ENCODE data around the gene POU2AF3.
"Not testable (repeated sequence)": the region's sequence is repeated elsewhere in the genome, so short reads cannot be mapped to it uniquely, and the experiment has no call there.

POU2AF3 gene

GRCh38 chr11:111307472-111308108 lies 9.2 kb downstream of the POU2AF3 start:
- no peak overlapping the region for H3K9ac ChIP-seq (ENCODE audit: low read depth in 1 of 2, low read length in 2 of 2)
- H3K36me3 ChIP-seq (ENCODE audit: control insufficient read depth in 1 of 2, insufficient read depth in 2 of 2, low read length in 2 of 2) = no peaks in the 10 kb centered on the region
- H3K9me3 ChIP-seq (ENCODE audit: control insufficient read depth in 1 of 2, low read length in 2 of 2) = no peaks in the 10 kb centered on the region
- no peak overlapping the region for H3K4me3 ChIP-seq (ENCODE audit: low read depth in 1 of 2, low read length in 2 of 2)
- no peak overlapping the region for H3K27ac ChIP-seq (ENCODE audit: low read depth, low read length)
- H3K27me3 ChIP-seq (ENCODE audit: control insufficient read depth in 1 of 2, insufficient read depth in 2 of 2, low read length in 2 of 2) = no peaks in the 10 kb centered on the region
- H3K4me1 ChIP-seq (ENCODE audit: control insufficient read depth in 1 of 2, insufficient read depth in 2 of 2, low read length in 2 of 2) = peaks cover 25 to 42% of the 10 kb centered on the region in 2 donors

- Histone ChIP-seq H3K4me1 (ENCODE audit: control insufficient read depth in 1 of 2, insufficient read depth in 2 of 2, low read length in 2 of 2) (peaks cover 20 to 37% of the 10 kb centered on the region in 2 donors), H3K9me3 (ENCODE audit: control insufficient read depth in 1 of 2, low read length in 2 of 2) (no peaks in the 10 kb centered on the region)
Observed at GRCh38 chr11:111308140-111308539, 9.8 kb downstream of the POU2AF3 start.

GRCh38 chr11:111309215-111309915 lies 11.0 kb downstream of the POU2AF3 start:
- H3K27ac ChIP-seq (ENCODE audit: low read depth, low read length) = no peak overlapping the region
- no peaks in the 10 kb centered on the region for H3K9me3 ChIP-seq (ENCODE audit: control insufficient read depth in 1 of 2, low read length in 2 of 2)
- no peaks in the 10 kb centered on the region for H3K36me3 ChIP-seq (ENCODE audit: control insufficient read depth in 1 of 2, insufficient read depth in 2 of 2, low read length in 2 of 2)
- no peaks in the 10 kb centered on the region for H3K27me3 ChIP-seq (ENCODE audit: control insufficient read depth in 1 of 2, insufficient read depth in 2 of 2, low read length in 2 of 2)
- H3K9ac ChIP-seq (ENCODE audit: low read depth in 1 of 2, low read length in 2 of 2) = no peak overlapping the region
- peaks cover 16 to 33% of the 10 kb centered on the region in 2 donors for H3K4me1 ChIP-seq (ENCODE audit: control insufficient read depth in 1 of 2, insufficient read depth in 2 of 2, low read length in 2 of 2)
- no peak overlapping the region for H3K4me3 ChIP-seq (ENCODE audit: low read depth in 1 of 2, low read length in 2 of 2)

More at GRCh38 chr11:111308140-111308539, 9.8 kb downstream of the POU2AF3 start:
- Histone ChIP-seq H3K4me3 (ENCODE audit: low read depth in 1 of 2, low read length in 2 of 2) (no peak overlapping the region), H3K27ac (ENCODE audit: low read depth, low read length) (no peak overlapping the region), H3K27me3 (ENCODE audit: control insufficient read depth in 1 of 2, insufficient read depth in 2 of 2, low read length in 2 of 2) (no peaks in the 10 kb centered on the region), H3K9ac (ENCODE audit: low read depth in 1 of 2, low read length in 2 of 2) (no peak overlapping the region), H3K36me3 (ENCODE audit: control insufficient read depth in 1 of 2, insufficient read depth in 2 of 2, low read length in 2 of 2) (no peaks in the 10 kb centered on the region)

GRCh38 chr11:111310088-111310487 lies 11.7 kb downstream of the POU2AF3 start:
- no peak overlapping the region for H3K4me3 ChIP-seq (ENCODE audit: low read depth in 1 of 2, low read length in 2 of 2)

GRCh38 chr11:111310723-111311122 lies 12.4 kb downstream of the POU2AF3 start:
- H3K4me3 ChIP-seq (ENCODE audit: low read depth in 1 of 2, low read length in 2 of 2) = no peak overlapping the region
- no peak overlapping the region for H3K9ac ChIP-seq (ENCODE audit: low read depth in 1 of 2, low read length in 2 of 2)
- peaks cover 16 to 33% of the 10 kb centered on the region in 2 donors for H3K4me1 ChIP-seq (ENCODE audit: control insufficient read depth in 1 of 2, insufficient read depth in 2 of 2, low read length in 2 of 2)
- H3K9me3 ChIP-seq (ENCODE audit: control insufficient read depth in 1 of 2, low read length in 2 of 2) = no peaks in the 10 kb centered on the region
- H3K27me3 ChIP-seq (ENCODE audit: control insufficient read depth in 1 of 2, insufficient read depth in 2 of 2, low read length in 2 of 2) = no peaks in the 10 kb centered on the region
- no peaks in the 10 kb centered on the region for H3K36me3 ChIP-seq (ENCODE audit: control insufficient read depth in 1 of 2, insufficient read depth in 2 of 2, low read length in 2 of 2)
- no peak overlapping the region for H3K27ac ChIP-seq (ENCODE audit: low read depth, low read length)

More at GRCh38 chr11:111310088-111310487, 11.7 kb downstream of the POU2AF3 start:
- H3K9me3 ChIP-seq (ENCODE audit: control insufficient read depth in 1 of 2, low read length in 2 of 2) = no peaks in the 10 kb centered on the region
- no peak overlapping the region for H3K27ac ChIP-seq (ENCODE audit: low read depth, low read length)
- H3K9ac ChIP-seq (ENCODE audit: low read depth in 1 of 2, low read length in 2 of 2) = no peak overlapping the region
- H3K4me1 ChIP-seq (ENCODE audit: control insufficient read depth in 1 of 2, insufficient read depth in 2 of 2, low read length in 2 of 2) = peaks cover 16 to 33% of the 10 kb centered on the region in 2 donors
- no peaks in the 10 kb centered on the region for H3K36me3 ChIP-seq (ENCODE audit: control insufficient read depth in 1 of 2, insufficient read depth in 2 of 2, low read length in 2 of 2)
- H3K27me3 ChIP-seq (ENCODE audit: control insufficient read depth in 1 of 2, insufficient read depth in 2 of 2, low read length in 2 of 2) = no peaks in the 10 kb centered on the region

GRCh38 chr11:111312076-111312475 lies 13.7 kb downstream of the POU2AF3 start:
- H3K4me1 ChIP-seq (ENCODE audit: control insufficient read depth in 1 of 2, insufficient read depth in 2 of 2, low read length in 2 of 2) = peaks cover 16 to 33% of the 10 kb centered on the region in 2 donors
- H3K9me3 ChIP-seq (ENCODE audit: control insufficient read depth in 1 of 2, low read length in 2 of 2) = no peaks in the 10 kb centered on the region
- no peak overlapping the region for H3K4me3 ChIP-seq (ENCODE audit: low read depth in 1 of 2, low read length in 2 of 2)
- no peak overlapping the region for H3K9ac ChIP-seq (ENCODE audit: low read depth in 1 of 2, low read length in 2 of 2)
- H3K27ac ChIP-seq (ENCODE audit: low read depth, low read length) = no peak overlapping the region
- no peaks in the 10 kb centered on the region for H3K36me3 ChIP-seq (ENCODE audit: control insufficient read depth in 1 of 2, insufficient read depth in 2 of 2, low read length in 2 of 2)
- no peaks in the 10 kb centered on the region for H3K27me3 ChIP-seq (ENCODE audit: control insufficient read depth in 1 of 2, insufficient read depth in 2 of 2, low read length in 2 of 2)

- Histone ChIP-seq H3K36me3 (ENCODE audit: control insufficient read depth in 1 of 2, insufficient read depth in 2 of 2, low read length in 2 of 2) (no peaks in the 10 kb centered on the region), H3K4me3 (ENCODE audit: low read depth in 1 of 2, low read length in 2 of 2) (no peak overlapping the region), H3K27ac (ENCODE audit: low read depth, low read length) (no peak overlapping the region), H3K27me3 (ENCODE audit: control insufficient read depth in 1 of 2, insufficient read depth in 2 of 2, low read length in 2 of 2) (no peaks in the 10 kb centered on the region), H3K4me1 (ENCODE audit: control insufficient read depth in 1 of 2, insufficient read depth in 2 of 2, low read length in 2 of 2) (peaks cover 4 to 11% of the 10 kb centered on the region in 2 donors), H3K9me3 (ENCODE audit: control insufficient read depth in 1 of 2, low read length in 2 of 2) (no peaks in the 10 kb centered on the region), H3K9ac (ENCODE audit: low read depth in 1 of 2, low read length in 2 of 2) (no peak overlapping the region)
Observed at GRCh38 chr11:111319296-111319695, 20.9 kb downstream of the POU2AF3 start.

GRCh38 chr11:111320199-111320598 lies 21.9 kb downstream of the POU2AF3 start:
- H3K27ac ChIP-seq (ENCODE audit: low read depth, low read length); H3K4me3 ChIP-seq (ENCODE audit: low read depth in 1 of 2, low read length in 2 of 2); H3K27me3 ChIP-seq (ENCODE audit: control insufficient read depth in 1 of 2, insufficient read depth in 2 of 2, low read length in 2 of 2); H3K36me3 ChIP-seq (ENCODE audit: control insufficient read depth in 1 of 2, insufficient read depth in 2 of 2, low read length in 2 of 2); H3K9me3 ChIP-seq (ENCODE audit: control insufficient read depth in 1 of 2, low read length in 2 of 2); H3K9ac ChIP-seq (ENCODE audit: low read depth in 1 of 2, low read length in 2 of 2): not testable (repeated sequence)
- H3K4me1 ChIP-seq (ENCODE audit: control insufficient read depth in 1 of 2, insufficient read depth in 2 of 2, low read length in 2 of 2) = peaks cover 4 to 11% of the 10 kb centered on the region in 2 donors

GRCh38 chr11:111320728-111321568 lies 22.6 kb downstream of the POU2AF3 start:
- Histone ChIP-seq H3K9me3 (ENCODE audit: control insufficient read depth in 1 of 2, low read length in 2 of 2) (no peaks in the 10 kb centered on the region), H3K36me3 (ENCODE audit: control insufficient read depth in 1 of 2, insufficient read depth in 2 of 2, low read length in 2 of 2) (no peaks in the 10 kb centered on the region), H3K4me3 (ENCODE audit: low read depth in 1 of 2, low read length in 2 of 2) (no peak overlapping the region), H3K9ac (ENCODE audit: low read depth in 1 of 2, low read length in 2 of 2) (no peak overlapping the region), H3K4me1 (ENCODE audit: control insufficient read depth in 1 of 2, insufficient read depth in 2 of 2, low read length in 2 of 2) (peaks cover 4 to 11% of the 10 kb centered on the region in 2 donors), H3K27ac (ENCODE audit: low read depth, low read length) (no peak overlapping the region), H3K27me3 (ENCODE audit: control insufficient read depth in 1 of 2, insufficient read depth in 2 of 2, low read length in 2 of 2) (no peaks in the 10 kb centered on the region)

- no peak overlapping the region for H3K4me3 ChIP-seq (ENCODE audit: low read depth in 1 of 2, low read length in 2 of 2)
- no peaks in the 10 kb centered on the region for H3K36me3 ChIP-seq (ENCODE audit: control insufficient read depth in 1 of 2, insufficient read depth in 2 of 2, low read length in 2 of 2)
- no peak overlapping the region for H3K27ac ChIP-seq (ENCODE audit: low read depth, low read length)
- H3K4me1 ChIP-seq (ENCODE audit: control insufficient read depth in 1 of 2, insufficient read depth in 2 of 2, low read length in 2 of 2) = peaks cover 8 to 11% of the 10 kb centered on the region in 2 donors
- no peaks in the 10 kb centered on the region for H3K27me3 ChIP-seq (ENCODE audit: control insufficient read depth in 1 of 2, insufficient read depth in 2 of 2, low read length in 2 of 2)
- H3K9me3 ChIP-seq (ENCODE audit: control insufficient read depth in 1 of 2, low read length in 2 of 2) = no peaks in the 10 kb centered on the region
- no peak overlapping the region for H3K9ac ChIP-seq (ENCODE audit: low read depth in 1 of 2, low read length in 2 of 2)
Observed at GRCh38 chr11:111322534-111322933, 24.2 kb downstream of the POU2AF3 start.

Data from duodenal mucosa (tissue), 2 donors.